ENCODE measurements around the gene UBL7. TPM values are rescaled to one million over a fixed set of nuclear protein-coding genes. Genes with fewer than 3 reads are reported as not detected.

The UBL7 gene
- total RNA-seq, 1 donor from 2014 or later: 43.1 TPM

GRCh38 chr15:74441248-74441941 is 19.6 kb downstream of the UBL7 start:
- DNase-seq (ENCODE audit: low spot score): no peak

GRCh38 chr15:74438721-74439316 is 22.1 kb downstream of the UBL7 start:
- DNase-seq (ENCODE audit: low spot score): peak; percentile 68

DNA sequence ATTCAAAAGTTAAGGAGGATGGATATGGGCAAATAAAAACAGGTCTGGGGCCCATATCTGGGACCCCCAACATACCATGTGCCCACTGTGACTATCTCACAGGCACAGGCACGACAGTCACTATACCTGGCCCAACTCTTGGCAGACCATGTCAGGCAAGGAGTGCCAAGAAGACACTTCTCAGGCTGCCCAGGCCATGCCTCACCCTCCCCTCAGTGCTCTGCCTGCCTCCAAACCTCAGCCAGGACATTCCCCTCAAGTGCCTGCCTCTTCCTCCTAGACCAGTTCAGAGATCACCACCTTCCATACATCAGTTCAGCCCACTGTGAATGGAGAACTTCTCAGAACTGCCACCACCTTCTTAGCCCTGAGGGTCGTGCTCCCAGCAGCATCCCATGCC is 22.8 kb downstream of the UBL7 start:
- no peak for DNase-seq (ENCODE audit: low spot score)

GRCh38 chr15:74434263-74435136 is 26.5 kb downstream of the UBL7 start:
- DNase-seq (ENCODE audit: low spot score): no peak

GRCh38 chr15:74433592-74434262 is 27.2 kb downstream of the UBL7 start, which contains the start of gene SEMA7A:
SEMA7A (minus strand) TSS chr15:74433958; CDS start chr15:74433918, 40 bp downstream.
- peak; percentile 78 for DNase-seq (ENCODE audit: low spot score)

DNA sequence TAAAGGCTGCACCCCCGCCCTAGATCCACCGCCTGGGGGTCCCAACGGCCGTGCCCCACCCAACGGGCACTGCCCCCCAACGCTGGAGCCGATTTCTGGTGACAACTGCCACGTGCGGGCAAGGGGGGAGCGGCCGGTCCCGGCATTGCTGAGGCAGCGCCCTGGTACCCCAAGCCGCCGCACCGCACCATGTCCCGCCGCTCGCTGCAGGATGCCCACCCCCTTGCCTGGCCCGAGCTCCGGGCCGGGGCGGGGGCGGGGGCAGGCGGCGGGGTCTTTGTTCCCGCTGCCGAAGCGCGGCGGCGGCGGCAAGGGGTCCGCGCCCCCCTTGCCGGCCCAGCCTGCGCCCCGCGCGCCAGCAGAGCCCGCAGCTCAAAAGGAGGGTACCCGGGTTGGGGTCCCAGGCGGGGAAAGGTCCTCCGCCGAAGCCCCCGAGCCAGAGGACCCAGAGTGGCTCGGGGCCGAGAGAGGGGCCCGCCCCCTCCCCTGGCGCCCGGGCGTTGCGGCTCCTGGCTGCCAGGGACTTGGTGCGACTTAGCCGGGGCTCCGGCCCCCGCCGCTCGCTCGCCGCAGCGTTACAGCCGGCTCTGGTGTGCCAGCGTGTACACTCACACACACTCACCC is 27.9 kb downstream of the UBL7 start:
- no peak for DNase-seq (ENCODE audit: low spot score)

DNA sequence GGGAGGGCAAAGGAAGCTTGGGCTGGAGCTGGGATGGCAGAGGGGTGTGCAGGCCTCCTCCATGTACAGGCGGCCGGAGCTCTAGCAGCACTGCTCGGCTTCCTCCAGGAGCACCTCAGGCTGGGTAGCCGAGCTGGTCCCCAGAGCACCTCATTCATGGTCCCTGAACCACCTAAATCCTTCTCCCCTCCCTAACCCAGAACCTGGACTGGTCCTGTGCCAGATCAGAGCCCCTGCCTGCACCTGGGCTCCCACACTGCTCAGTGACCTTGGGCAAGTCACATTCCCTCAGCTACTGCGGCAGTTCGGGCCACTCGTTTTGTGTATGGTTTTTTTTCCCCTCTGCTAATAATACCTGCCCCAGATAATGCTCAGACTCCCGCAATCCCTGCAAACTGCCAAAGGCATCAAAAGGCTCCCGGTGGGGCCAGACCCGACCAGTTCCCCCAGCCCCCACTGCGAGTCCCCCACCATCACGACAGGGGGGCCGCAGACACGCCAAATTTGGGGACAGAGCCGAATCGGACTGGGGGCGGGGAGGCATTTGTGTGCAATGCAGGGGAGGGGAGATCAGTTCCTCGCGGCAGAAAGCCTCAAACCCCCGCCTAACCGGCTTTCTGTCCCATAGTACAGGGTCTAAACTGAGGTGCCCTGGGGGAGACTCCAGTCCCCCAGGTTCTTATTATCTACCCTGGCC is 28.5 kb downstream of the UBL7 start:
- no peak for DNase-seq (ENCODE audit: low spot score)

GRCh38 chr15:74431645-74432044 is 29.3 kb downstream of the UBL7 start:
- DNase-seq (ENCODE audit: low spot score): no peak

DNA sequence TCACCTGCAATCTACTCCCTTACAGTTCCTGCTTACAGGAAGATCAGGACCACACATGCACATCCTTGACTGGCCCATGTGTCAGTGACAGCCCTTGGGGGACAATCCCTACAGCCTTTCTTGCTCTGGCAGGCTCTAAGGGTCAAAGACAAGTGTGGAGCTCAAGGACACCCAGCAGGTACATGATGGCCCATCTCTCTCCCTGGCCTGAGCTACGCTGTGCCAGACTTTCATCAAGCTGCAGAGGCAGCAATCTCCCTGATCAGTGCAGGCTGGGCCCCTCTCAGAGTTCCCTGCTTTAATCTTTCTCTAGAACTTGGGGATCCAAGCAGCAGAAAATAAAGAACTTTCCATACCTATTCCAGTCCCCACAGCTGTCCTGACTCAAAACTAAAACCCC is 29.8 kb downstream of the UBL7 start:
- DNase-seq (ENCODE audit: low spot score): no peak

- DNase-seq (ENCODE audit: low spot score): no peak
These were observed 30.4 kb downstream of the UBL7 start for GRCh38 chr15:74430510-74430951.

GRCh38 chr15:74429781-74430400 is 31.1 kb downstream of the UBL7 start:
- no peak for DNase-seq (ENCODE audit: low spot score)

- no peak for DNase-seq (ENCODE audit: low spot score)
These were observed 31.8 kb downstream of the UBL7 start for GRCh38 chr15:74428970-74429780.

GRCh38 chr15:74428442-74428787 is 32.5 kb downstream of the UBL7 start:
- no peak for DNase-seq (ENCODE audit: low spot score)

- DNase-seq (ENCODE audit: low spot score): no peak
These were observed 33.1 kb downstream of the UBL7 start for GRCh38 chr15:74427607-74428441.

GRCh38 chr15:74426404-74427281 is 34.3 kb downstream of the UBL7 start:
- no peak for DNase-seq (ENCODE audit: low spot score)

DNA sequence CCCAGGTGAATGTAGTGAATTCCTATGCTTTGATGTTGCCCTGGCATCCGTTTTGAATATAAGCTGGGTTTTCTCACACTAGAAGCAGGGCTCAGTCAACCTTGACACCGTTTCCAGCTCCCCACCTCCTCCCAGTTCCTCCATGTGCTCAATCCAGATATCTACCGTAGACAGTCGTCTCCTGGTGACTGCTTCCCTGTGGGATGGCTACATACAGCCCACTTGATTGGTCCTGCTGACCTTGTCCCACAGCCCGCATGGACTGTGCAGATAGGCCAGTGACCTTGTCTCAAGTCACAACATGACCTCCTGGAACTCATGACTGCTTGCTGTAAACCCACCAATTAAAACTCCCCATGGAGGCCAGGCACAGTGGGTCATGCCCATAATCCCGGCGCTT is 35.3 kb downstream of the UBL7 start:
- DNase-seq (ENCODE audit: low spot score): no peak

DNA sequence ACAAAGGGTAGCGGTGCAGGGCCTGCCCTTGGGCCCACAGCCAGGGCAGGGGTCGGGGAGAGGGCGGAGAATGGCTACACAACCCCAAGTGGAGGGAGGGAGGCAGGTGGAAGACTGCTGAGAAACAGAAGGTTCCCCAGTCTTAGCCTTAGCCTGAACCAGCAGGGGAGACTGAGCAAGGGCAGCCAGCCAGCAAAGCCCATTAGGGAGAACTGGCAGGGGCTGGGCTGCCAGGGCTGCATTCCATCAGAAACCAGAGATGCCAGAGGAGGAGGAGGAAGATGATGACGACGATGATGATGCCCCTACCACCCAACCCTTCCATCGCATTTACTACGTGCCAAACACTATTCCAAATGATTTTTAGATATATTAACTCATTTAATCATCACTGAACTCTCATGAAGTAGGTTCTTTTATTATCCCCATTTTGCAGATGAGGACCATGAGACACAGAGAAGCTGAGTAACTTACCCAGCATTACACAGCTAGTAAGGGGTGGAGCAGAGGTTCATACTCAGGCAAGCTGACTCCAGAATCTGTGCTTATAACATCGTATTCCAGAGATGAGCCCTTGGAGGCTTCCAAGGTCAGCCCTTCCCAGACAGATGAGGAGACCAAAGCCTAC is 35.9 kb downstream of the UBL7 start:
- DNase-seq (ENCODE audit: low spot score): no peak
